ENCODE data around the gene FRMD4B. TPM values are rescaled to one million over a fixed set of nuclear protein-coding genes. Genes with fewer than 3 reads are reported as not detected.

The FRMD4B gene
- polyA plus RNA-seq, 3 donors: 13.2 to 21.0 (median 19.6) TPM

- Mint-ChIP-seq H3K9me3 (no peaks in the 10 kb centered on the region), H3K36me3 (peaks cover 15 to 17% of the 10 kb centered on the region in 2 donors), H3K4me1 (peaks cover 3% of the 10 kb centered on the region), H3K4me3 (no peak overlapping the region), H3K27ac (no peak overlapping the region), H3K27me3 (ENCODE audit: low read depth in 3 of 3) (peaks cover 0 to 2% (median 0%) of the 10 kb centered on the region in 3 donors)
- no peaks in the 10 kb centered on the region for H4K20me1 ChIP-seq (ENCODE audit: insufficient read depth, low read length)
- no peaks in the 10 kb centered on the region for H3K4me1 ChIP-seq (ENCODE audit: control insufficient read depth in 1 of 2, insufficient read depth in 2 of 2, low read length in 2 of 2)
- TF ChIP-seq, protein P1, sequence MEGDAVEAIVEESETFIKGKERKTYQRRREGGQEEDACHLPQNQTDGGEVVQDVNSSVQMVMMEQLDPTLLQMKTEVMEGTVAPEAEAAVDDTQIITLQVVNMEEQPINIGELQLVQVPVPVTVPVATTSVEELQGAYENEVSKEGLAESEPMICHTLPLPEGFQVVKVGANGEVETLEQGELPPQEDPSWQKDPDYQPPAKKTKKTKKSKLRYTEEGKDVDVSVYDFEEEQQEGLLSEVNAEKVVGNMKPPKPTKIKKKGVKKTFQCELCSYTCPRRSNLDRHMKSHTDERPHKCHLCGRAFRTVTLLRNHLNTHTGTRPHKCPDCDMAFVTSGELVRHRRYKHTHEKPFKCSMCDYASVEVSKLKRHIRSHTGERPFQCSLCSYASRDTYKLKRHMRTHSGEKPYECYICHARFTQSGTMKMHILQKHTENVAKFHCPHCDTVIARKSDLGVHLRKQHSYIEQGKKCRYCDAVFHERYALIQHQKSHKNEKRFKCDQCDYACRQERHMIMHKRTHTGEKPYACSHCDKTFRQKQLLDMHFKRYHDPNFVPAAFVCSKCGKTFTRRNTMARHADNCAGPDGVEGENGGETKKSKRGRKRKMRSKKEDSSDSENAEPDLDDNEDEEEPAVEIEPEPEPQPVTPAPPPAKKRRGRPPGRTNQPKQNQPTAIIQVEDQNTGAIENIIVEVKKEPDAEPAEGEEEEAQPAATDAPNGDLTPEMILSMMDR (IDR thresholded peaks at IDR 0.05): no peak
- no peaks in the 10 kb centered on the region for H3K27me3 ChIP-seq (ENCODE audit: control insufficient read depth in 2 of 2, insufficient read depth in 2 of 2, low read length in 2 of 2)
- intact Hi-C loops (cut with micrococcal nuclease): no loop called here
- no peak overlapping the region for H3K4me2 ChIP-seq (replicated peaks; ENCODE audit: extremely low read depth, low read length, poor library complexity, severe bottlenecking)
- H3K4me3 ChIP-seq (replicated peaks in 1 of 3; ENCODE audit: low read depth in 2 of 3, low read length in 3 of 3): no peak overlapping the region
- no peaks in the 10 kb centered on the region for H3K9me3 ChIP-seq (replicated peaks in 1 of 2; ENCODE audit: control insufficient read depth in 1 of 2, insufficient read depth in 1 of 2, low read length in 2 of 2)
- H3K27ac ChIP-seq (ENCODE audit: low read depth in 1 of 2, low read length in 2 of 2): no peak overlapping the region
- peaks cover 3 to 7% of the 10 kb centered on the region in 2 donors for H3K36me3 ChIP-seq (replicated peaks in 1 of 2; ENCODE audit: control insufficient read depth in 1 of 2, insufficient read depth in 2 of 2, low read length in 2 of 2)
- DNase-seq: no peak
- H3K9ac ChIP-seq (ENCODE audit: insufficient read depth, low read length, poor library complexity, severe bottlenecking): no peak overlapping the region
- H2AFZ ChIP-seq (ENCODE audit: insufficient read depth, low read depth, low read length, poor library complexity, severe bottlenecking): no peak overlapping the region
- H3K79me2 ChIP-seq (ENCODE audit: insufficient read depth, low read length): no peaks in the 10 kb centered on the region
Observed at GRCh38 chr3:69426967-69427304, 41.0 kb upstream of the FRMD4B start.

GRCh38 chr3:69426291-69426966, 40.5 kb upstream of the FRMD4B start:
- no peaks in the 10 kb centered on the region for H3K27me3 ChIP-seq (ENCODE audit: control insufficient read depth in 2 of 2, insufficient read depth in 2 of 2, low read length in 2 of 2)
- Mint-ChIP-seq H3K9me3 (no peaks in the 10 kb centered on the region), H3K27ac (no peak overlapping the region), H3K4me1 (peaks cover 3% of the 10 kb centered on the region), H3K4me3 (no peak overlapping the region), H3K36me3 (peaks cover 12 to 13% of the 10 kb centered on the region in 2 donors), H3K27me3 (ENCODE audit: low read depth in 3 of 3) (peaks cover 0 to 2% (median 0%) of the 10 kb centered on the region in 3 donors)
- TF ChIP-seq, protein P1 (IDR thresholded peaks at IDR 0.05): no peak
- intact Hi-C loops (cut with micrococcal nuclease): no loop called here
- H2AFZ ChIP-seq (ENCODE audit: insufficient read depth, low read depth, low read length, poor library complexity, severe bottlenecking): no peak overlapping the region
- H3K4me1 ChIP-seq (ENCODE audit: control insufficient read depth in 1 of 2, insufficient read depth in 2 of 2, low read length in 2 of 2): no peaks in the 10 kb centered on the region
- no peaks in the 10 kb centered on the region for H3K79me2 ChIP-seq (ENCODE audit: insufficient read depth, low read length)
- DNase-seq: no peak
- no peaks in the 10 kb centered on the region for H3K9me3 ChIP-seq (replicated peaks in 1 of 2; ENCODE audit: control insufficient read depth in 1 of 2, insufficient read depth in 1 of 2, low read length in 2 of 2)
- H3K4me3 ChIP-seq (replicated peaks in 1 of 3; ENCODE audit: low read depth in 2 of 3, low read length in 3 of 3): no peak overlapping the region
- no peak overlapping the region for H3K27ac ChIP-seq (ENCODE audit: low read depth in 1 of 2, low read length in 2 of 2)
- peaks cover 3 to 4% of the 10 kb centered on the region in 2 donors for H3K36me3 ChIP-seq (replicated peaks in 1 of 2; ENCODE audit: control insufficient read depth in 1 of 2, insufficient read depth in 2 of 2, low read length in 2 of 2)
- H4K20me1 ChIP-seq (ENCODE audit: insufficient read depth, low read length): no peaks in the 10 kb centered on the region
- 96% methylated on average over 3 of the region's 7 CpGs for WGBS (ENCODE audit: insufficient coverage)
- no peak overlapping the region for H3K9ac ChIP-seq (ENCODE audit: insufficient read depth, low read length, poor library complexity, severe bottlenecking)
- H3K4me2 ChIP-seq (replicated peaks; ENCODE audit: extremely low read depth, low read length, poor library complexity, severe bottlenecking): no peak overlapping the region
